ENCODE measurements around the gene KLC3. TPM values are rescaled to one million over a fixed set of nuclear protein-coding genes. Genes with fewer than 3 reads are reported as not detected.

Gene KLC3
- total RNA-seq, 2 experiments from 2014 or later: not detected

DNA sequence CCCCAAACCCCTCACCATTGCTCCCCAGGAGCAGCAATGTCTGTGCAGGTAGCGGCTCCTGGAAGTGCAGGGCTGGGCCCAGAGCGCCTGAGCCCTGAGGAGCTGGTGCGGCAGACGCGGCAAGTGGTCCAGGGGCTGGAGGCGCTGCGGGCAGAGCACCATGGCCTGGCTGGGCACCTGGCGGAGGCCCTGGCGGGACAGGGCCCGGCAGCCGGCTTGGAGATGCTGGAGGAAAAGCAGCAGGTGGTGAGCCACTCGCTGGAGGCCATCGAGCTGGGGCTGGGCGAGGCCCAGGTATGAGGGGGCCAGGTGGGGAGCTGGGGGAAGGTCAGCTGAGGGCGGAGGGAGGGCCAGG is 4.9 kb downstream of the KLC3 start:
- H3K27me3 Mint-ChIP-seq: peaks cover 8% of the 10 kb centered on the region
- H3K4me1 Mint-ChIP-seq: no peaks in the 10 kb centered on the region
- H3K36me3 Mint-ChIP-seq (ENCODE audit: low read depth): no peaks in the 10 kb centered on the region
- H3K4me3 Mint-ChIP-seq: no peak overlapping the region
- H3K27ac Mint-ChIP-seq: no peak overlapping the region
- POLR2A ChIA-PET: interaction anchor here (0.7 kb wide), 1 partner anchor 13 kb away, joined by 3 read pairs; no protein-coding TSS in a partner anchor
- CTCF ChIA-PET: no interaction called here
- H3K9me3 Mint-ChIP-seq: no peaks in the 10 kb centered on the region
- no peak for DNase-seq

DNA sequence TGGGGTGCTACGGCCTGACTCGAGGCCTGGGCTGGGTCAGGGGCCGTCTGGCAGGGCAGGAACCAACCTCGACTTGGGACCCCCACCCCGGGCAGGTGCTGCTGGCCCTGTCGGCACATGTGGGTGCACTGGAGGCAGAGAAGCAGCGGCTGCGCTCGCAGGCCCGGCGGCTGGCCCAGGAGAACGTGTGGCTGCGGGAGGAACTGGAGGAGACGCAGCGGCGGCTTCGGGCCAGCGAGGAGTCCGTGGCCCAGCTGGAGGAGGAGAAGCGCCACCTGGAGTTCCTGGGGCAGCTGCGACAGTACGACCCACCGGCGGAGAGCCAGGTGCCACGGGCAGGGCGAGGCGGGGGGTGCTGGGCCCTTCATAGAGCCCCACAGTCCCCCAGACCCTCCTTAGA is 5.9 kb downstream of the KLC3 start:
- DNase-seq: no peak
- H3K27me3 Mint-ChIP-seq: peaks cover 8% of the 10 kb centered on the region
- CTCF ChIA-PET: interaction anchor here (0.7 kb wide), 1 partner anchor 1331 kb away, joined by 4 read pairs; no protein-coding TSS in a partner anchor
- POLR2A ChIA-PET: no interaction called here
- H3K27ac Mint-ChIP-seq: no peak overlapping the region
- no peaks in the 10 kb centered on the region for H3K4me1 Mint-ChIP-seq
- H3K4me3 Mint-ChIP-seq: no peak overlapping the region
- H3K36me3 Mint-ChIP-seq (ENCODE audit: low read depth): no peaks in the 10 kb centered on the region
- no peaks in the 10 kb centered on the region for H3K9me3 Mint-ChIP-seq

DNA sequence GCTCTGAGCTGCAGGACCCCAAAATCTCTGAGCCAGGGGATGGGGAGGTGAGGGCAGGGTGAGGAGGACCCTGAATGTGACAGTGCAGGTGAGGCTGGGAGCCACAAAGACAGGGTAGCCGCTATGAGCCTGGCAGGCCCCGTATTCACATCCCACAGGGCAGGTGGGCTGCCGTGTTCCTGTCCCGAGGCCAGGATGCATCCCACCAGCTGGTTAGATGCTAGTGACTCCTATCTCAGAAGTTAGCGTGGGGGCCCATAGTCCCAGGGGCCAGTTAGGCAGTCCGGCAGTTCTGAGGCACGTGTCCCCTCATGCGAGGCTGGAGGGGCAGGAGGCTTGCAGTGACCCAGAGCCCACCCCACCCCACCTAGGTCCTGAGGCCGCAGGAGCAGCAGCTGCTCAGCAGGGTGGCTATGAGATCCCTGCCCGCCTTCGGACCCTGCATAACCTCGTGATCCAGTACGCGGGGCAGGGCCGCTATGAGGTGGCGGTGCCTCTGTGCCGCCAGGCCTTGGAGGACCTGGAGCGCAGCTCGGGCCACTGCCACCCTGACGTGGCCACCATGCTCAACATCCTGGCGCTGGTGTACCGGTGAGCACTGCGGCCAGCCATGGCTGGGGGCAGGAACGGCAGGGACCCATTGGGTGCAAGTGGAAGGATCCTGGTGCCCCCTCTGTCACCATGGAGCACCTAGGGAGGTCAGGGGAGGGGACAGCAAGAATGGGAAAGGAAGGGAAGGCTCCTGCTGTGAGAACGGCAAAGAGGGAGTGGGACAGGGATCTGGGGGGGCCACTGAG is 7.2 kb downstream of the KLC3 start:
- POLR2A ChIA-PET: no interaction called here
- H3K27ac Mint-ChIP-seq: no peak overlapping the region
- no peak overlapping the region for H3K4me3 Mint-ChIP-seq
- H3K9me3 Mint-ChIP-seq: no peaks in the 10 kb centered on the region
- no peak for DNase-seq
- no peaks in the 10 kb centered on the region for H3K36me3 Mint-ChIP-seq (ENCODE audit: low read depth)
- H3K27me3 Mint-ChIP-seq: peaks cover 8% of the 10 kb centered on the region
- CTCF ChIA-PET: no interaction called here
- H3K4me1 Mint-ChIP-seq: no peaks in the 10 kb centered on the region

DNA sequence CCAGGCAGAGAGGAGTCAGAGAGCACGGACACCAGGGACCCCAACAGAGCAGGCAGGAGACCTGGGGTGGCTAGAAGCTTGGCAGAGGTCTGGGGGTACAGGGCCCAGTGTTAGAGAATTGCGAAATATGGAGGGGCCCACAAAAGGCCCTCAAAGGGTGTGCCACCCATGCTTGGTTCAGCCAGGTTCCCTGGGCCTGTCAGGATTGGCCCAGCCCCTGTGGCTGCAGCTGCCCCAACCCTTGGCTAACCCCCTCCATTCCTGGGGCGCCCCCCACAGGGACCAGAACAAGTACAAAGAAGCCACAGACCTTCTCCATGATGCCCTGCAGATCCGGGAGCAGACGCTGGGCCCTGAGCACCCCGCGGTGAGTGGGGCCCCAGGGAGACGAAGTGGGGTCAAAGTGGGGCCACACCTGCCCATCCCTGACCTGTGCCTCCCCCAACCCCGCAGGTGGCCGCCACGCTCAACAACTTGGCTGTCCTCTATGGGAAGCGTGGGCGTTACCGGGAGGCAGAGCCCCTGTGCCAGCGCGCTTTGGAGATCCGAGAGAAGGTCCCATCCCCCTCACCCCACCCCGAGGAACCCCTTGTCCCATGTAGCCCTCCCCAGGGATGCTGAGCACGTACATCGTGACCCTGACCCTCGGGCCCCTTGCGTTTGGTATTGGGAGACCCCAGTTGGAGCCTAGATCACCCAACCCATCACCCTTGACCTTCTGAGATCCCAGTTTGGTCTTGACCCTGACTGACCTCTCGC is 8.0 kb downstream of the KLC3 start:
- H3K9me3 Mint-ChIP-seq: no peaks in the 10 kb centered on the region
- no peak overlapping the region for H3K4me3 Mint-ChIP-seq
- no peaks in the 10 kb centered on the region for H3K4me1 Mint-ChIP-seq
- H3K27me3 Mint-ChIP-seq: peaks cover 8% of the 10 kb centered on the region
- ChIA-PET POLR2A (no interaction called here), CTCF (no interaction called here)
- DNase-seq: no peak
- no peaks in the 10 kb centered on the region for H3K36me3 Mint-ChIP-seq (ENCODE audit: low read depth)
- H3K27ac Mint-ChIP-seq: no peak overlapping the region

DNA sequence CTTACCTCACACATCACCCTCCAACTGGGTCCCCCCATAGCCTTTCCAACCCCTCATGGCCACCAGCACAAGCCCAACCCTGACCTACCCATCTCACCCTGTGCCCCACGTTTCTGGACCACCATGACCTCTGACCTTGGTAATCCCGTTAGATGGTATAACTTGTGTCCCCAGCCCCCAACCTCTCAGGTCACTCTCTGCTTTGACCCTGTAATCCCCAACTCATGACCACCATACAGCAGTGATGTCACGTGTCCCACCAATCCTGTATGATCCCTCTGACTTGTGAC is 8.5 kb downstream of the KLC3 start:
- Mint-ChIP-seq H3K4me1 (no peaks in the 10 kb centered on the region), H3K27me3 (peaks cover 8% of the 10 kb centered on the region), H3K36me3 (ENCODE audit: low read depth) (no peaks in the 10 kb centered on the region), H3K27ac (no peak overlapping the region), H3K4me3 (no peak overlapping the region), H3K9me3 (no peaks in the 10 kb centered on the region)
- DNase-seq: no peak
- CTCF ChIA-PET: no interaction called here
- POLR2A ChIA-PET: no interaction called here

DNA sequence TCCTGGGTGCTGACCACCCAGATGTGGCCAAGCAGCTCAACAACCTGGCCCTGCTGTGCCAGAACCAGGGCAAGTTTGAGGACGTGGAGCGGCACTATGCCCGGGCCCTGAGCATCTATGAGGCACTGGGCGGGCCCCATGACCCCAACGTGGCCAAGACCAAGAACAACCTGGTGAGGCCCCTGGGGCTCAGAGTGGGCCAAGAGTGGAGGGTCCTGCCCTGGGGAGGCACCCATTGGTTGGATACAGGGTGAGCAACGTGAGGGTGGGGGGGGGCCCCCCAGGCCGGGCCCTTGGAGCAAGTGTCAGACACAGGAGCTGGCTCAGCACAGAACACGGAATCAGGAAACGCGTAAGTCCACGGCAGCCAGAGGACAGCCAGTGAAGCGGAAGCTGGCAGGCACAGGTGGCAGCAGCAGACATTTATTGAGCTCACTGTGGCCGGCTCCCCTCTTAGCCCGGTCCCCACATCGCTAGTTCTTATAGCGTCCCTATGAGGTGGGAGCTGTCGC is 8.9 kb downstream of the KLC3 start:
- DNase-seq: no peak
- Mint-ChIP-seq H3K4me1 (no peaks in the 10 kb centered on the region), H3K9me3 (no peaks in the 10 kb centered on the region), H3K36me3 (ENCODE audit: low read depth) (no peaks in the 10 kb centered on the region), H3K27ac (no peak overlapping the region), H3K27me3 (peaks cover 8% of the 10 kb centered on the region), H3K4me3 (no peak overlapping the region)
- ChIA-PET POLR2A (no interaction called here), CTCF (no interaction called here)

DNA sequence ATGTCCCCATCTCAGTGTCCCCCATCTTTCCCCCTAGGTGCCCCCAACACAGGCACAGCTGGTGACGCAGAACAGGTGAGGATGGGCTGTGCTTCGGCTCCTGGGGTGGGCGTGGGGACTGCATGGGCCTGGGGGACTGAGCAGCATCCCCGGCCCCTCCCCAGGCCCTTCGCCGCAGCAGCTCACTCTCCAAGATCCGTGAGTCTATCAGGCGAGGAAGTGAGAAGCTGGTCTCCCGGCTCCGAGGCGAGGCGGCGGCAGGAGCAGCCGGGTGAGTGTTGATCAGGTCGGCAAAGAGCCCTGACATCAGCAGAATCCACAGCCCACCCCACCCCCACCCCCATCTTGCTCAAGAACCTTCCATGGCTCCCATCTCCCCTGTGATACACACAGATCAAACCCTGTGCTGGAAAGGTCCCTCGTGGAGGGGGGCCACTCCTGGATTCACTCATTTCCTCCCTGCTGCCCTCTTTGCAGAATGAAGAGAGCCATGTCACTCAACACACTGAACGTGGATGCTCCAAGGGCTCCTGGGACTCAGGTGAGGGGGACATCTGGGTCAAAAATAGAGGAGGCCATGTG is 10.0 kb downstream of the KLC3 start:
- H3K27me3 Mint-ChIP-seq: peaks cover 6% of the 10 kb centered on the region
- no peak overlapping the region for H3K4me3 Mint-ChIP-seq
- H3K9me3 Mint-ChIP-seq: no peaks in the 10 kb centered on the region
- DNase-seq: no peak
- ChIA-PET POLR2A (no interaction called here), CTCF (no interaction called here)
- H3K4me1 Mint-ChIP-seq: no peaks in the 10 kb centered on the region
- no peak overlapping the region for H3K27ac Mint-ChIP-seq
- H3K36me3 Mint-ChIP-seq (ENCODE audit: low read depth): peaks cover 4% of the 10 kb centered on the region

DNA sequence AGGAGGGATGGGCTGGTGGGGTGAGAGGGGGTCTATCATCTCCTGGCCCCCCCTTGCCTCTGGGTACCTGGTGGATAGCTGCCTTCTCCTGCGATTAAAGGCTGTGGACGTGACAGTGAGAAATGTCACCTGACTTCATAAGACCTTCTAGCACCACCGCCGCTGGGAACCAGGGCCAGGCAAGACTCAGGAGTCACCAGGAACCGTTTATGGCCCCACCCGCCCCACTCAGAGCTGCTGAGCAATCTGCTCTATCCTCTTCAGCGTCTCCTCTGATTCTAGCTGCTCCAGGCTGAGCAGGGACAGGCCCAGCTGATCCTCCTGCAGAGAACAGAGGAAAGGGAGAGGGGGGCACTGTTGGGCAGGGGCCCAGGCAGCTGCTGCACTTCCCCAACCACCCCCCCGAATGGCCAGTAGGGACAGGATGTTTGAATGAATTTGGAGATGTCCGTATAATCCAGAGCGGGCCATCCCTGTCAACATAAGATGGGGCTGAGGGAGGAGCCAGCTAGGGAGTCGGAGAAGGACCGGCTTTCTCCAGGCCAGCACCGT is 10.9 kb downstream of the KLC3 start:
- Mint-ChIP-seq H3K9me3 (no peaks in the 10 kb centered on the region), H3K4me3 (no peak overlapping the region), H3K27ac (no peak overlapping the region), H3K27me3 (no peaks in the 10 kb centered on the region), H3K36me3 (ENCODE audit: low read depth) (peaks cover 4% of the 10 kb centered on the region), H3K4me1 (no peaks in the 10 kb centered on the region)
- DNase-seq: no peak
- ChIA-PET POLR2A (no interaction called here), CTCF (interaction anchor here (0.6 kb wide), 1 partner anchor 1204 kb away, joined by 3 read pairs; no protein-coding TSS in a partner anchor)

DNA sequence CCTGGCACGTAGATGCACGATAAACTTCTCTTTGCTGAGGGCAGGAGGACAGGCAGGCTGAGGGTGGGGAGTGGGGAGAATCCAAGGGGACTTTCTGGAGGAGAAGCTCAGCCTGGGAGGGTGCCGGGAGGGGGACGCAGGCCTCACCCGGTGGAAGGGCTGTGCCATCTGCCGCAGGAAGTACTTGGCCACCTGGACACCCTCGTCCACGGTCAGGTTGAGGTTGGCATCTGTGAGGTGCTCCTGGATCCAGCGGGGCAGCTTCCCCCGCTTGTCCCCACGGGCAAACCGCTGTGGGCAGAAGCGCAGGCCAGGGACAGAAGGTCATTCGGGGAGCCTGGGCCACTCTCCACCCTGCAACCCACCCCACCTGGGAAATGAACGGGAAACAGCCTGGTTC is 11.5 kb downstream of the KLC3 start:
- POLR2A ChIA-PET: no interaction called here
- H3K4me1 Mint-ChIP-seq: no peaks in the 10 kb centered on the region
- peaks cover 4% of the 10 kb centered on the region for H3K36me3 Mint-ChIP-seq (ENCODE audit: low read depth)
- no peak overlapping the region for H3K27ac Mint-ChIP-seq
- no peak for DNase-seq
- H3K27me3 Mint-ChIP-seq: no peaks in the 10 kb centered on the region
- no peak overlapping the region for H3K4me3 Mint-ChIP-seq
- H3K9me3 Mint-ChIP-seq: no peaks in the 10 kb centered on the region
- CTCF ChIA-PET: interaction anchor here (0.6 kb wide), 1 partner anchor 1203 kb away, joined by 3 read pairs; no protein-coding TSS in a partner anchor

DNA sequence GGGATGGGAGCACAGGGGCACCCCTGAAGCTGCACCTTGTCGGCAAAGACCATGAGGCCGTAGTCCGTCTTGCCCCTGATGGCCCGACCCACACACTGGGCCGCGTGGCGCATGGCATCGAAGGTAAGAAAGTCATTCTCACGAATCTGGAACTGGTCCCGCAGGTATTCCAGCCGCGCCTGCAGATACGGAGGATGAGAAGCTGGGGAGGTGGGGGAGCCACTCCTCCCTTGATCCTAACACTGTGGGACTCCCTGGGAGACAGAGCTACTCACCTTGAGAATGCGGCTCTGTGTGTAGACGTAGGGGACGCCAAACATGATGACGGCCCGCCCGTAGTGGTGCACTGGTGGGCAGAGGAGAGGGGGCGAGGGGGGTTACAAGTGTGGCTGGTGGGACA is 11.9 kb downstream of the KLC3 start:
- CTCF ChIA-PET: no interaction called here

DNA sequence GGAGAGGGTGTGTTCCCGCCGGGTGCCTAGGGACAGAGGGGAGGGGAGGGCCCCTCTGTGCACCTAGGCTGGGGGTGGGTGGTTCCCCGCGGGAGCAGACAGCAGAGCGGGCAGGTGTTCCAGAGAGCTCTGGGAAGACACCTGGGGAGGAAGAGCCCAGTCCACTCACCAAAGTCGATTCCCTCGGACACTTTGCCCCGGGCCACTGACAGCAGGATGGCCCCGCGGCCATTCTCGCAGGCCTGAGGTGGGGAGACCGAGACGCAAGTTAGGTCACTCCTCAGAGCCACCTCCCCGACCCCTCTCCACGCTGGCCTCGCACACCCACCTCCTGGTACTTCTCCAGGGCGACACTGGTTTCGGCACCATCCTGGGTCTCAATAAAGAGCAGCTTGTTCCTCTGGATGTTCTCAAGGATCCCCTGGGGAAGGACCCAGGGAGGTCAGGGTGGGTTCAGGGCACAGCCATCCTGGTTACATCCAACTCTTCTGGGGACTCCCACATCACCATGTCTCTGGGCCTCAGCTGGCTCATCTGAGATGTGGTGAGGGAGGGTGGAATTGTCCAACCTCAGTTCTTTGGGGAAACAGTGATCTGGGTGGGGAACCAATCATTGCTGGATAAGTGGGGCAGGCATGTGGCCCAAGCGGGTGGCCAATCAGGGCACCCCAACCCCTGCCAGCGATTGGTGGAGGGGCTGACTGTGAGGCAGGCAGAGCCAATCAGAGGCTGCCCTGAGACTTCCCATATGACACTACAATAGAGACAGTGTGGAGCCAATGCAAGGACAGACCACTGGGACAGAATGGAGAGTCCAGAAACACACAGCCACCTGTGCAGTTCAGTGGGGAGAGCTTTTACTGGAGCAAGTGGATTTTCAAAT is 12.6 kb downstream of the KLC3 start:
- no peaks in the 10 kb centered on the region for H3K27me3 Mint-ChIP-seq
- no peaks in the 10 kb centered on the region for H3K4me1 Mint-ChIP-seq
- POLR2A ChIA-PET: no interaction called here
- no peaks in the 10 kb centered on the region for H3K9me3 Mint-ChIP-seq
- DNase-seq: no peak
- H3K36me3 Mint-ChIP-seq (ENCODE audit: low read depth): peaks cover 6% of the 10 kb centered on the region
- no peak overlapping the region for H3K27ac Mint-ChIP-seq
- CTCF ChIA-PET: no interaction called here
- H3K4me3 Mint-ChIP-seq: no peak overlapping the region

More for the DNA sequence above, 11.9 kb downstream of the KLC3 start:
- Mint-ChIP-seq H3K36me3 (ENCODE audit: low read depth) (peaks cover 6% of the 10 kb centered on the region), H3K9me3 (no peaks in the 10 kb centered on the region), H3K27me3 (no peaks in the 10 kb centered on the region), H3K4me1 (no peaks in the 10 kb centered on the region), H3K27ac (no peak overlapping the region), H3K4me3 (no peak overlapping the region)
- DNase-seq: no peak
- POLR2A ChIA-PET: no interaction called here

DNA sequence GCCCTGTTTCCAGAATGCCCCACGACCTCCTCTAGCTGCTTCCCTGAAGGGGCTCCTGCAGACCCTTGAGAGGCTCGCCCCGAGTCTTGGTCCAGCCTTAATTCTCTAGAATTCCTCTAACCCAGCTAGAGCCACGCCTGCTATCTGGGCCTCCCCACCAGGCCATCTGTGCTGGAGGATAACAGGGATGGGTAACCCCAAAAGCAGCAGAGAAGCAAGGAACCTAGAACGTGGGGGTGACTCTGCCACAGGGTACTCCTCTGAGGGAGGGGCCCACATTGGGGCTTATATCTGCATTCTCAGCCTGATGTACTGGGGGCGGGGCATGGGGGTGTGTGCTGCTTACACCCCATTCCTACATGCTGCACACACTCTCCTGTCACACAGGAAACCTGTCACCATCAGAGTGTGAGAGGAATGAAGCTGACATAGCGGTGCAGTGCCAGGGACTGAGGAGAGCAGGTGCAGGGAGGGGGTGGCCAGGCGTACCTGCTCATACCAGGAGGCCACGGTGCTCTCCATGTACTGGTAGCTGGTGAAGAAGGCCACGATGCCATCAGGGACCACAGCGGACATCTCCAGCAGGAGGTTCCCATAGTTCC is 13.8 kb downstream of the KLC3 start:
- Mint-ChIP-seq H3K27me3 (no peaks in the 10 kb centered on the region), H3K4me3 (no peak overlapping the region), H3K36me3 (ENCODE audit: low read depth) (peaks cover 6% of the 10 kb centered on the region), H3K27ac (no peak overlapping the region), H3K4me1 (no peaks in the 10 kb centered on the region), H3K9me3 (no peaks in the 10 kb centered on the region)
- ChIA-PET POLR2A (no interaction called here), CTCF (no interaction called here)
- DNase-seq: no peak

Data from activated CD4-positive, alpha-beta T cell treated with anti-CD3 and anti-CD28 coated beads, Interleukin-2, amount 10 ng/mL, durations not matched to agents 7 days and 5 days (primary cell).